GM12878 (cell line): ENCODE measurements around the gene LRRC8D. TPM values are rescaled to one million over a fixed set of nuclear protein-coding genes. Genes with fewer than 3 reads are reported as not detected.

Experiments used
- ATAC-seq: fragments of 200-7000 bp; cut with Tn5 transposase; 3 replicates; pipeline ENCODE4 v1.9.1; 2020; ENCODE audit warnings: mild to moderate bottlenecking, moderate library complexity
- BruUV-seq: library from RNA; stranded (reverse); fragments of 400-500 nt; replicated peaks from 2 replicates; lab custom pipeline; 2021; lab: Mats Ljungman, UMichigan
- CTCF ChIA-PET: fragments of 300-600 bp; sonication (Branson Sonifier 250); formaldehyde crosslinking; extraction: SDS; loops from one replicate; lab custom pipeline; 2021; ENCODE audit warnings: inconsistent platforms; lab: Yijun Ruan, JAX
- POLR2A ChIA-PET: fragments of 350-600 bp; formaldehyde crosslinking; extraction: SDS; loops from one replicate; lab custom pipeline; 2021; ENCODE audit warnings: inconsistent platforms; lab: Charles Lee
- RAD21 ChIA-PET: fragments of 300-600 bp; sonication (Branson Sonifier 250); formaldehyde crosslinking; loops from one replicate; lab custom pipeline; 2023; ENCODE audit warnings: antibody characterized with exemption; ENCODE audit not compliant: unreplicated experiment; lab: Charles Lee
- SMC1A ChIA-PET: fragments of 300-600 bp; sonication (Branson Sonifier 250); formaldehyde crosslinking; loops from one replicate; lab custom pipeline; 2023; ENCODE audit not compliant: unreplicated experiment, uncharacterized antibody; lab: Charles Lee
- DNase-seq: peaks from one replicate; pipeline ENCODE4 v3.0.0-alpha.2; 2011; ENCODE audit warnings: low read depth, low spot score
- FAIRE-seq: peaks from 3 replicates; lab custom pipeline; 2011; peaks lifted over from hg19 to GRCh38; lab: Jason Lieb, UNC
- H2AFZ ChIP-seq: 2 replicates; pipeline ENCODE4 v1.6.0; 2011; ENCODE audit warnings: low read depth, low read length, control low read depth; ENCODE audit not compliant: control insufficient read depth
- H3K27ac ChIP-seq: 2 replicates; pipeline ENCODE4 v1.5.1; 2011; ENCODE audit warnings: control low read depth; ENCODE audit not compliant: control insufficient read depth, insufficient read depth
- H3K27me3 ChIP-seq, 2 experiments: replicated peaks in 1 of 2; 2 replicates each; pipeline versions ENCODE4 v1.6.0 to v1.6.1; 2011; ENCODE audit warnings: low read length in 1 of 2; ENCODE audit not compliant: control insufficient read depth in 2 of 2, insufficient read depth in 2 of 2
- H3K36me3 ChIP-seq, 2 experiments: 2 replicates each; pipeline ENCODE4 v1.5.1; 2011; ENCODE audit warnings: low read length in 1 of 2; ENCODE audit not compliant: control insufficient read depth in 2 of 2, insufficient read depth in 2 of 2
- H3K4me1 ChIP-seq: 2 replicates; pipeline ENCODE4 v1.6.1; 2011; ENCODE audit warnings: mild to moderate bottlenecking, low read length, moderate library complexity, mixed read lengths; ENCODE audit not compliant: control insufficient read depth, insufficient read depth
- H3K4me2 ChIP-seq: 2 replicates; pipeline ENCODE4 v1.6.0; 2011; ENCODE audit warnings: control low read depth; ENCODE audit not compliant: control insufficient read depth, insufficient read depth
- H3K4me3 ChIP-seq: fragments of 200-600 bp; sonication (generic); 2 replicates; pipeline ENCODE4 v1.5.1; 2016
- H3K79me2 ChIP-seq: 2 replicates; pipeline ENCODE4 v1.6.0; 2011; ENCODE audit warnings: low read length; ENCODE audit not compliant: control insufficient read depth, insufficient read depth
- H3K9ac ChIP-seq: 2 replicates; pipeline ENCODE4 v1.8.0; 2011; ENCODE audit warnings: low read length, control low read depth, mixed read lengths; ENCODE audit not compliant: control insufficient read depth, insufficient read depth
- H3K9me3 ChIP-seq: replicated peaks from 3 replicates; pipeline ENCODE4 v1.5.1; 2011; ENCODE audit warnings: mild to moderate bottlenecking, low read length; ENCODE audit not compliant: control insufficient read depth, insufficient read depth
- H4K20me1 ChIP-seq: 2 replicates; pipeline ENCODE4 v1.6.0; 2011; ENCODE audit not compliant: control insufficient read depth, insufficient read depth
- ATF7 ChIP-seq: fragments of 450-650 bp; IDR thresholded peaks from 2 replicates; pipeline ENCODE4 v1.6.1; 2016; ENCODE audit warnings: low read depth, mild to moderate bottlenecking
- BCL11A ChIP-seq: IDR thresholded peaks from 2 replicates; pipeline ENCODE4 v1.6.1; 2011; ENCODE audit warnings: low read depth, low read length
- BCL3 ChIP-seq: IDR thresholded peaks from 2 replicates; pipeline ENCODE4 v1.6.1; 2011; ENCODE audit warnings: borderline replicate concordance, low read depth, mild to moderate bottlenecking, moderate library complexity, low read length; ENCODE audit not compliant: insufficient read depth, poor library complexity, severe bottlenecking
- CBFB ChIP-seq: IDR thresholded peaks from 2 replicates; pipeline ENCODE4 v1.6.1; 2016; ENCODE audit warnings: antibody characterized with exemption, low read depth
- CHD2 ChIP-seq: IDR thresholded peaks from 2 replicates; pipeline ENCODE4 v1.6.1; 2011; ENCODE audit warnings: low read depth, low read length, improper control_type of control experiment, borderline replicate concordance
- GABPA ChIP-seq: IDR thresholded peaks from 2 replicates; pipeline ENCODE4 v1.6.1; 2014; ENCODE audit warnings: antibody characterized with exemption, low read depth, mild to moderate bottlenecking, inconsistent platforms
- NFXL1 ChIP-seq: fragments of 450-650 bp; IDR thresholded peaks from 2 replicates; pipeline ENCODE4 v1.6.1; 2017; ENCODE audit warnings: antibody characterized with exemption, mild to moderate bottlenecking, borderline replicate concordance
- NR2F1 ChIP-seq: fragments of 450-650 bp; conservative IDR thresholded peaks from 2 replicates; pipeline ENCODE4 v1.6.1; 2017; ENCODE audit warnings: mild to moderate bottlenecking
- POU2F2 ChIP-seq: IDR thresholded peaks from 3 replicates; pipeline ENCODE4 v1.6.1; 2011; ENCODE audit warnings: low read depth, mild to moderate bottlenecking, low read length, borderline replicate concordance
- RUNX3 ChIP-seq: IDR thresholded peaks from 2 replicates; pipeline ENCODE4 v1.6.1; 2012; ENCODE audit warnings: low read length, inconsistent platforms
- SIN3A ChIP-seq: IDR thresholded peaks from 2 replicates; pipeline ENCODE4 v1.6.1; 2012; ENCODE audit warnings: low read depth, low read length, improper control_type of control experiment
- SMARCA5 ChIP-seq: fragments of 450-650 bp; IDR thresholded peaks from 2 replicates; pipeline ENCODE4 v1.6.1; 2017; ENCODE audit warnings: mild to moderate bottlenecking
- WRNIP1 ChIP-seq: IDR thresholded peaks from 2 replicates; pipeline ENCODE4 v1.6.1; 2011; ENCODE audit warnings: low read depth, low read length, improper control_type of control experiment, borderline replicate concordance
- YY1 ChIP-seq: IDR thresholded peaks from 2 replicates; pipeline ENCODE4 v1.6.1; 2011; ENCODE audit warnings: low read depth, mild to moderate bottlenecking, low read length
- ZBED1 ChIP-seq: IDR thresholded peaks from 2 replicates; pipeline ENCODE4 v1.6.1; 2016; ENCODE audit warnings: borderline replicate concordance
- WGBS: methylation state at CpG from one replicate; pipeline ENCODE4 v1.1.6; 2016; ENCODE audit warnings: low lambda C conversion rate; ENCODE audit not compliant: insufficient replicate concordance, insufficient coverage; ENCODE audit errors: missing lambda C conversion rate; 5-methylcytosine and 5-hydroxymethylcytosine counted together
- in situ Hi-C: fragments of 300-500 bp; cut with MboI; formaldehyde crosslinking; loops from 9 replicates; pipeline ENCODE4 v1.14.3; 2018; ENCODE audit warnings: mixed read lengths
- intact Hi-C: fragments of 100-400 bp; cut with micrococcal nuclease; formaldehyde crosslinking; loops from one replicate; pipeline ENCODE4 v1.14.2; 2022; ENCODE audit not compliant: unreplicated experiment
- polyA plus RNA-seq, 11 experiments: library from polyadenylated mRNA; depleted of rRNA in 4 of 11; unstranded in 6 of 11; stranded (reverse) in 5 of 11; fragments of >200 nt; fragmentation: Nextera tagmentation in 4 of 11; fragmentation: Illumina TruSeq in 1 of 11; extraction: Ambion mirVana in 4 of 11; extraction: Trizol in 1 of 11; gene quantifications; 1 replicate in 1 of 11; 2 replicates in 10 of 11; pipeline versions ENCODE4 v1.2.1 to v1.2.3, GENCODE V29; 2011 to 2016; ENCODE audit warnings: inconsistent platforms in 2 of 11, missing spikeins in 2 of 11, low read depth in 1 of 11
- total RNA-seq, 4 experiments: library from RNA; depleted of rRNA in 3 of 4; stranded (reverse); fragments of >200 nt in 3 of 4; fragmentation: Illumina TruSeq in 1 of 4; extraction: Trizol in 1 of 4; gene quantifications; 2 replicates each; pipeline versions ENCODE4 v1.2.1 to v1.2.3, GENCODE V29; 2013 to 2021
- TF ChIP-seq, protein P1 (sequence below): fragments of 450-650 bp; IDR thresholded peaks from 2 replicates; pipeline ENCODE4 v1.6.1; 2016; ENCODE audit warnings: mild to moderate bottlenecking

Gene LRRC8D
- total and polyA plus RNA-seq, 10 of the 15 experiments (the other 5 are each of a cell fraction or from before 2014, with no cell fraction given), result 5.6 to 44.1 (median 26.8) TPM

DNA sequence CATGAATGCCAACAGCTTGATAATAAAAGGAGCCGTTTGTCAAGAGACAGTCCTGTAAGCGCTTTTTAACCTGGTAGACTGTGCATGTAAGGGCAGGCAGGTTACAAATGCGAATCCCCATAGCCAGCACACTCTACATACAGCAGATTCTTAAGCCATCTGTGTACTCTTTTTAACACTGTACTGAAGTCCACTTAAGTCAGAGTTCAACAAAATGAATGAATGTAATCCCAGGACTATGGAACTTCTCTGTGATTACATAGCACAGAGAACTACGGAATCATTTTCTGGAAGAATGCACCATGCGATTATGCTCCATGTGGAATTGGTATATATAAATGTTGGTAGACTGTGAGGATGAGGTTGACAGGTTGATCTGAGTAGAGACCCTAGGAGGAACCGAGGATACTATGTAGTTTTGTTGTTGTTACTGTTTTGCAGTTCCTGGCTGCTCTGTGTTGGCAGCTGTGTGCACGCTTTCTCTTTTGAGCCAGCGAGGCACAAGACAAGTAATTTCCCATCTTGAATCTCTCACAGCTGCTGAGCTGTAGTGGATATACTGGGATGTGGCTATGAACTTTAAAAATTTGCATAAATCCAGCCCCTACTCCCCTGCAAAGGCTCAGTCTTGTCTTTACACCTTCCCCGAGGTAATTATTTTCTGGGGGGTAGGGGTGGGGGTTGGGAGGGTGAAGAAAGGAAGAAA lies 21.9 kb downstream of the LRRC8D start:
- CTCF ChIA-PET, result interaction anchor here (0.6 to 3.5 kb wide), 27 partner anchors 9 to 858 kb away, joined by 3 to 29 read pairs (median 4); partner anchors contain the start of gene LRRC8D
- intact Hi-C loops, result loop anchor here (2.0 to 5.0 kb wide), 4 partner anchors 20 to 144 kb away; no protein-coding TSS in a partner anchor

More for the DNA sequence above, 21.9 kb downstream of the LRRC8D start:
- peak overlapping the region; percentile 95 for H3K4me3 ChIP-seq
- FAIRE-seq (peak; percentile 84), ATAC-seq (peak; percentile 45), DNase-seq (no peak)
- peak overlapping the region; percentile 77 for H3K9ac ChIP-seq
- no TSS peak for BruUV-seq
- peaks cover 8% of the 10 kb centered on the region; the same call in 1 of the 2 replicates for H3K79me2 ChIP-seq
- SMC1A ChIA-PET, result interaction anchor here (0.7 to 2.8 kb wide), 18 partner anchors 14 to 144 kb away, joined by 3 to 20 read pairs (median 4); no protein-coding TSS in a partner anchor
- H3K27ac ChIP-seq, result peak overlapping the region; percentile 67
- H4K20me1 ChIP-seq, result no peaks in the 10 kb centered on the region
- TF ChIP-seq CHD2 (no peak), NFXL1 (no peak), POU2F2 (peak; percentile 9; the same call in 1 of the 3 replicates), GABPA (no peak), SIN3A (no peak; the same call in 1 of the 2 replicates), SMARCA5 (no peak), YY1 (no peak), RUNX3 (no peak), CBFB (0 out of 2 replicates have a peak, but pooled peaks have one; percentile 6), WRNIP1 (no peak), BCL11A (no peak), NR2F1 (no peak), ATF7 (no peak), ZBED1 (0 out of 2 replicates have a peak, but pooled peaks have one; percentile 27), BCL3 (no peak)
- TF ChIP-seq, protein P1, sequence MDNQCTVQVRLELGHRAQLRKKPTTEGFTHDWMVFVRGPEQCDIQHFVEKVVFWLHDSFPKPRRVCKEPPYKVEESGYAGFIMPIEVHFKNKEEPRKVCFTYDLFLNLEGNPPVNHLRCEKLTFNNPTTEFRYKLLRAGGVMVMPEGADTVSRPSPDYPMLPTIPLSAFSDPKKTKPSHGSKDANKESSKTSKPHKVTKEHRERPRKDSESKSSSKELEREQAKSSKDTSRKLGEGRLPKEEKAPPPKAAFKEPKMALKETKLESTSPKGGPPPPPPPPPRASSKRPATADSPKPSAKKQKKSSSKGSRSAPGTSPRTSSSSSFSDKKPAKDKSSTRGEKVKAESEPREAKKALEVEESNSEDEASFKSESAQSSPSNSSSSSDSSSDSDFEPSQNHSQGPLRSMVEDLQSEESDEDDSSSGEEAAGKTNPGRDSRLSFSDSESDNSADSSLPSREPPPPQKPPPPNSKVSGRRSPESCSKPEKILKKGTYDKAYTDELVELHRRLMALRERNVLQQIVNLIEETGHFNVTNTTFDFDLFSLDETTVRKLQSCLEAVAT, result no peak
- peaks cover 13% of the 10 kb centered on the region for H3K4me1 ChIP-seq
- RAD21 ChIA-PET, result interaction anchor here (0.6 to 4.6 kb wide), 19 partner anchors 9 to 146 kb away, joined by 3 to 23 read pairs (median 4); partner anchors contain the start of gene LRRC8D
- no peaks in the 10 kb centered on the region for H3K9me3 ChIP-seq
- in situ Hi-C loops, result no loop called here
- no peaks in the 10 kb centered on the region for H3K27me3 ChIP-seq
- no peaks in the 10 kb centered on the region for H3K36me3 ChIP-seq
- POLR2A ChIA-PET, result interaction anchor here (0.5 to 3.4 kb wide), 12 partner anchors 13 to 197 kb away, joined by 3 to 9 read pairs (median 4); no protein-coding TSS in a partner anchor
- H3K4me2 ChIP-seq, result peak overlapping the region; percentile 87
- 42% methylated on average over 9 of the region's 9 CpGs for WGBS
- peak overlapping the region; percentile 91 for H2AFZ ChIP-seq
